ENCODE measurements around the gene POU2F3. TPM values are rescaled to one million over a fixed set of nuclear protein-coding genes. Genes with fewer than 3 reads are reported as not detected.

POU2F3 gene
- total RNA-seq, 1 experiment from 2014 or later: 0.62 TPM

DNA sequence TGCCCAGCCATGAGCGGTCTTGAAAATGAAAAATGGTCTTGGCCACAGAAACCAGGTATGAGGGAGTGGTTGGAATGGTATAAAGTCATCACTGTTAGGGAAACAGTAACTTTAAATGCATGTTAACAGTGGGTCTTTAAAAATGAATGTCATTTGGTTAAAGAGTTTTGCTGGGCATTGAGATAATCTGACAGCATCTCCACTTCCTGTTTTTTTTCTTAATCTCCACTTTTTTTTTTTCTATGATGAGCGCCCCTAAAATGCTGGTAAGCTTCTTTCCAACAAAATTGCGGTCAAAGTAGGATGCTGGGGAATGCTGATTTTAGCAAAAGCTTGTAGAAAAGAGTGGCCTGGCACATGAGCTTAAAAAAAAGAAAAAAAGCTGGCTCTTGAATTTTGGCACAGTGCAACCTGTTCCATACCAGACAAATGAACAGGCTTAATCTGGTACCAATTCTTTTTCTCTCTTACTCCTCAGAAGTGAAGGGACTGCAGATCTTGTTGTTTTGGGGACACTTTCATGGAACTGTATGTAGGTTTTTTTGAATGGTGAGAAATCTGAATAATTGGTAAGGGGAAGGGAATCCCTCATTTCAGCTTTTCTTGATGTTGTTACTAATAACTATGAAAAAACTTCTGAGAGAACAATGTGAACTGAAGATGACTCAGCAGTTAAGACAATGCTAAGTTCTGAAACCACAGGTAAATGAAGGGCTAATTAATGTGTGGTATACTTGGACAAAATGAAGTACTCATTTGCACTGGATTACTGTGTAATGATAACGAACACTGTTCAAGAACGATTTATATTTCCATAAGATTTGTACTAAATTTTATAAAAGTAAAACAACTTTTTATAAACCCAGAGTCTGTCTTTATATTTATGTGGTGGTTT is 93.1 kb downstream of the POU2F3 start:
- Histone ChIP-seq H4K20me1 (ENCODE audit: low read length) (peaks cover 7% of the 10 kb centered on the region), H3K4me3 (ENCODE audit: low read length) (no peak overlapping the region), H3K4me1 (ENCODE audit: insufficient read depth, low read length) (peaks cover 37% of the 10 kb centered on the region), H3K27ac (ENCODE audit: low read length) (no peak overlapping the region), H3K9ac (ENCODE audit: low read length) (no peak overlapping the region), H2AFZ (ENCODE audit: low read length) (no peak overlapping the region), H3F3A (ENCODE audit: low read length, unreplicated experiment) (peaks cover 3% of the 10 kb centered on the region), H3K79me2 (ENCODE audit: low read length) (peaks cover 19% of the 10 kb centered on the region), H3K27me3 (ENCODE audit: low read length) (no peaks in the 10 kb centered on the region), H3K4me2 (ENCODE audit: low read length) (no peak overlapping the region), H3K36me3 (ENCODE audit: low read depth, low read length) (peaks cover 4% of the 10 kb centered on the region; the same call in 1 of the 2 replicates), H3K9me2 (replicated peaks; ENCODE audit: low read length) (no peaks in the 10 kb centered on the region), H3K9me3 (ENCODE audit: low read length) (no peaks in the 10 kb centered on the region)
- ChIA-PET POLR2A (ENCODE audit: unreplicated experiment) (no interaction called here), CTCF (no interaction called here)
- no peak for ATAC-seq
- TF ChIP-seq EZH2phosphoT487 (IDR thresholded peaks at IDR 0.05; ENCODE audit: borderline replicate concordance, low read length): no peak
- no peak for TF ChIP-seq EZH2 (IDR thresholded peaks at IDR 0.05; ENCODE audit: low read length, unreplicated experiment)
- TF ChIP-seq, protein P1, sequence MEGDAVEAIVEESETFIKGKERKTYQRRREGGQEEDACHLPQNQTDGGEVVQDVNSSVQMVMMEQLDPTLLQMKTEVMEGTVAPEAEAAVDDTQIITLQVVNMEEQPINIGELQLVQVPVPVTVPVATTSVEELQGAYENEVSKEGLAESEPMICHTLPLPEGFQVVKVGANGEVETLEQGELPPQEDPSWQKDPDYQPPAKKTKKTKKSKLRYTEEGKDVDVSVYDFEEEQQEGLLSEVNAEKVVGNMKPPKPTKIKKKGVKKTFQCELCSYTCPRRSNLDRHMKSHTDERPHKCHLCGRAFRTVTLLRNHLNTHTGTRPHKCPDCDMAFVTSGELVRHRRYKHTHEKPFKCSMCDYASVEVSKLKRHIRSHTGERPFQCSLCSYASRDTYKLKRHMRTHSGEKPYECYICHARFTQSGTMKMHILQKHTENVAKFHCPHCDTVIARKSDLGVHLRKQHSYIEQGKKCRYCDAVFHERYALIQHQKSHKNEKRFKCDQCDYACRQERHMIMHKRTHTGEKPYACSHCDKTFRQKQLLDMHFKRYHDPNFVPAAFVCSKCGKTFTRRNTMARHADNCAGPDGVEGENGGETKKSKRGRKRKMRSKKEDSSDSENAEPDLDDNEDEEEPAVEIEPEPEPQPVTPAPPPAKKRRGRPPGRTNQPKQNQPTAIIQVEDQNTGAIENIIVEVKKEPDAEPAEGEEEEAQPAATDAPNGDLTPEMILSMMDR (conservative IDR thresholded peaks at IDR 0.05; ENCODE audit: low read depth, low read length): no peak
- no peak for DNase-seq
- intact Hi-C loops (cut with micrococcal nuclease): no loop called here
- no TSS peak for BruUV-seq (replicated peaks)

DNA sequence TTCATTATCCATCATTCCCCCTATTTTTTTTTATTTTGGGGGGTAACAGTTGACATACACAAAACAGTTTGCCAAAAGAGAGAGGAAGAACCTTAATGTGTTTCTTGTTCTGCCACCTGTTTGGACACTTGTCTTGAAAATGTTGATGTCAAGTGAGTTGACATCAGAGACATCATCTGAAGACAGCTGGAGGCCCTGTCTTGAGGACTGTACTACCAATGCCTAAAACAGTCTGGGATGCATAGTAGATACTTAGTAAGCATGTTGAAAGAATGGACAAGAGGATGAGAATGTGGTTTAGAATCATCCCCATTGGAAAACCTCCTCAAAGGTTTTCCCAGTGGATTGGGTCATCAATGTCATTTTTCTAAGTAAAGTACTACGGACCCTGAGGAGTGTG is 93.9 kb downstream of the POU2F3 start:
- no peaks in the 10 kb centered on the region for H3K9me3 ChIP-seq (ENCODE audit: low read length)
- H3K79me2 ChIP-seq (ENCODE audit: low read length): peaks cover 23% of the 10 kb centered on the region
- peaks cover 44% of the 10 kb centered on the region for H3K4me1 ChIP-seq (ENCODE audit: insufficient read depth, low read length)
- H2AFZ ChIP-seq (ENCODE audit: low read length): no peak overlapping the region
- peaks cover 4% of the 10 kb centered on the region; the same call in 1 of the 2 replicates for H3K36me3 ChIP-seq (ENCODE audit: low read depth, low read length)
- H3K9ac ChIP-seq (ENCODE audit: low read length): no peak overlapping the region
- no peaks in the 10 kb centered on the region for H3K27me3 ChIP-seq (ENCODE audit: low read length)
- TF ChIP-seq EZH2phosphoT487 (IDR thresholded peaks at IDR 0.05; ENCODE audit: borderline replicate concordance, low read length): no peak
- no peak for TF ChIP-seq EZH2 (IDR thresholded peaks at IDR 0.05; ENCODE audit: low read length, unreplicated experiment)
- TF ChIP-seq, protein P1 (conservative IDR thresholded peaks at IDR 0.05; ENCODE audit: low read depth, low read length): no peak
- ChIA-PET POLR2A (ENCODE audit: unreplicated experiment) (no interaction called here), CTCF (no interaction called here)
- intact Hi-C loops (cut with micrococcal nuclease): loop anchor here (2.0 kb wide), 2 partner anchors 167 to 177 kb away; partner anchors contain the start of gene GRIK4
- no peak overlapping the region for H3K4me3 ChIP-seq (ENCODE audit: low read length)
- peaks cover 14% of the 10 kb centered on the region for H4K20me1 ChIP-seq (ENCODE audit: low read length)
- no peak for ATAC-seq
- no peak overlapping the region for H3K4me2 ChIP-seq (ENCODE audit: low read length)
- no peak for DNase-seq
- no TSS peak for BruUV-seq (replicated peaks)
- H3F3A ChIP-seq (ENCODE audit: low read length, unreplicated experiment): peaks cover 3% of the 10 kb centered on the region
- H3K9me2 ChIP-seq (replicated peaks; ENCODE audit: low read length): no peaks in the 10 kb centered on the region
- no peak overlapping the region for H3K27ac ChIP-seq (ENCODE audit: low read length)

DNA sequence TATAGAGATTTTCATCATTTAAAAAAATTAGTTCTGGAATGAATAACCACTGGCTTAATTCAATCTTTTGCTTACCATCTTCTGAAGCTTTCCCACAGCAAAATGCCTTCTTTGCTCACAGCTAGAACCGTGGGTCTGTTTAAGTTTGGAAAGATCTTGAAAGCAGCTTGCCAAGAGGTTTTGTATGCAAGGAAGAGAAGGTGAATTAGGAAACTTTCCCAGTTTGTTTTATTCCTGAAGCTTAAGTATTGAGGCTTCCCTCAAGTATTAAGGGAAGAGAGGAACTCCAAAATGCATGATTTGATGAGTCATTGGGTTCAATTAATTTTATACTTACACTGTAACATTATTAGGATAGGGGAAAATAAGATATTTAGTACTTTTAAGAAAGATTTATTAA is 94.4 kb downstream of the POU2F3 start:
- Histone ChIP-seq H4K20me1 (ENCODE audit: low read length) (peaks cover 16% of the 10 kb centered on the region), H3K9ac (ENCODE audit: low read length) (no peak overlapping the region), H3K36me3 (ENCODE audit: low read depth, low read length) (peaks cover 4% of the 10 kb centered on the region; the same call in 1 of the 2 replicates), H3K4me3 (ENCODE audit: low read length) (no peak overlapping the region), H3K27me3 (ENCODE audit: low read length) (no peaks in the 10 kb centered on the region), H3K4me2 (ENCODE audit: low read length) (no peak overlapping the region), H3K27ac (ENCODE audit: low read length) (no peak overlapping the region), H3K9me2 (replicated peaks; ENCODE audit: low read length) (no peaks in the 10 kb centered on the region), H3K79me2 (ENCODE audit: low read length) (peaks cover 29% of the 10 kb centered on the region), H3K4me1 (ENCODE audit: insufficient read depth, low read length) (peaks cover 50% of the 10 kb centered on the region), H3K9me3 (ENCODE audit: low read length) (no peaks in the 10 kb centered on the region), H3F3A (ENCODE audit: low read length, unreplicated experiment) (peaks cover 3% of the 10 kb centered on the region), H2AFZ (ENCODE audit: low read length) (no peak overlapping the region)
- BruUV-seq (replicated peaks): no TSS peak
- DNase-seq: no peak
- intact Hi-C loops (cut with micrococcal nuclease): loop anchor here (2.0 kb wide), 2 partner anchors 166 to 176 kb away; partner anchors contain the start of gene GRIK4
- ChIA-PET POLR2A (ENCODE audit: unreplicated experiment) (no interaction called here), CTCF (no interaction called here)
- ATAC-seq: no peak
- TF ChIP-seq EZH2phosphoT487 (IDR thresholded peaks at IDR 0.05; ENCODE audit: borderline replicate concordance, low read length) (no peak), EZH2 (IDR thresholded peaks at IDR 0.05; ENCODE audit: low read length, unreplicated experiment) (no peak)
- TF ChIP-seq, protein P1 (conservative IDR thresholded peaks at IDR 0.05; ENCODE audit: low read depth, low read length): no peak
